ENCODE results near the gene KCNH4. TPM values are rescaled to one million over a fixed set of nuclear protein-coding genes. Genes with fewer than 3 reads are reported as not detected.
A peak's percentile ranks its signal among the peaks of the same experiment; 100 is the strongest.

The KCNH4 gene
- total RNA-seq (2014; rRNA removed; shearing (Covaris generic)) (not detected in 2 replicates), total RNA-seq (2022) (not detected in 2 replicates), Bru-seq, nascent RNA (percentile 9 among the genes with signal in this experiment), BruChase-seq, experiment 1, labeled RNA remaining after a 6-hour chase (percentile 16 among the genes with signal in this experiment), BruChase-seq, experiment 2, labeled RNA remaining after a 2-hour chase (percentile 14 among the genes with signal in this experiment)
- long read RNA-seq, result 0 reads

DNA sequence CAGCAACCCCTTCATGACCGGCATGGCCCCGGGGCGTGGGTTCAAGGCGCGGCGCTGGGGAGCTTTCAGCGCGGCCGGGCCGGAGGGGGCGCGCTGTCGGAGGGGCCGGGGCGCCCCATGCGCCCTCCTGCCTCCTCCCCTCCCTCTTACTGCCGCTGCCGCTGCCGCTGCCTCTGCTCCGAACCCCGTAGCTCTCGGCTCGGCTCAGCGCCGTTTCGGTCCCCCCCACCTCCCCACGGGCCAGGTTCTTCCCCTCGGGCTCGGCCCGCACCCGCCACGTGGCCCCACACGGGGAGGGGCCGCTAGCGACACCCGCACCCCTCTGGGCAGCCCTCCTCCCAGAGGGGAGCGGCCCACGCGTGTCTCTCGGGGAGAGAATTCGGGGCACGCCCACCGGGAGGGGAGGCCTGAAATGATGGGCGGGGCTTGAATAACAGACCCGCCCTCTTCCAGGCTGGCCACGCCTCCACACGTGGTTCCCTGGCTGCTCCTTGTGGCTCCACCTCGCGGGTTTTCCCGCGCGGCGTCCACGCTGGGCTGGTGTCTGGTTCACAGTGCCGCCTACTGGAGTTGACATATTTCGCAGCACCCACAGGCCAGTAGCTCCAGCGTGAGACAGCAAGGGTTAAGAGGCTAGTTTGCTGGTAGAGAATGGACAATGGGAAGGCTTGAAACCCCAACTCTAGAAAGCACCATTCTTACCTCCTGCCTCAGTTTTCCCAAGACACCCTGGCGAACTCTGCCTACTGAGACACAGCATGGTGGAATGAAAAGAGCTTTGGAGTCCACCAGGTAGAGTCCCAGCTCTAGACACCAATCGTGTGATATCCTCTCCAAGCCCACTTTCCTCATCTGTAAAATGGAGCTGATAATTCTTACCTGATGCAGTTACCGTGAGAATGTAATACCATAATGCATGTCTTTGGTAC is at the start of gene KCNH4:
KCNH4 (minus strand) TSS at position 221 of the 929 bp plus-strand sequence; CDS start at position 24, 197 bp downstream.
- intact Hi-C loops (cut with micrococcal nuclease; ENCODE audit: unreplicated experiment), result loop anchor here (1.0 to 10.0 kb wide), 4 partner anchors 49 to 224 kb away; no protein-coding TSS in a partner anchor
- no peaks in the 10 kb centered on the region for H3K9me3 ChIP-seq (ENCODE audit: low read length)
- no peaks in the 10 kb centered on the region for H4K20me1 ChIP-seq (ENCODE audit: insufficient read depth, low read length)
- peaks cover 27% of the 10 kb centered on the region for H3K4me1 ChIP-seq (ENCODE audit: insufficient read depth, low read length, poor library complexity, severe bottlenecking)
- H3K36me3 ChIP-seq (ENCODE audit: insufficient read depth, low read length), result no peaks in the 10 kb centered on the region
- ChIA-PET POLR2A (interaction anchor here (0.5 to 0.7 kb wide), 2 partner anchors 27 to 264 kb away, joined by 3 to 5 read pairs; no protein-coding TSS in a partner anchor), CTCF (ENCODE audit: unreplicated experiment) (interaction anchor here (1.1 kb wide), 1 partner anchor 69 kb away, joined by 3 read pairs; the partner anchor contains the start of gene DHX58)
- no TSS peak for BruUV-seq (replicated peaks)
- peak within 1 kb of the TSS; percentile 53 for H3K4me3 ChIP-seq (ENCODE audit: low read depth, low read length, poor library complexity, severe bottlenecking)
- TF ChIP-seq, protein P1, sequence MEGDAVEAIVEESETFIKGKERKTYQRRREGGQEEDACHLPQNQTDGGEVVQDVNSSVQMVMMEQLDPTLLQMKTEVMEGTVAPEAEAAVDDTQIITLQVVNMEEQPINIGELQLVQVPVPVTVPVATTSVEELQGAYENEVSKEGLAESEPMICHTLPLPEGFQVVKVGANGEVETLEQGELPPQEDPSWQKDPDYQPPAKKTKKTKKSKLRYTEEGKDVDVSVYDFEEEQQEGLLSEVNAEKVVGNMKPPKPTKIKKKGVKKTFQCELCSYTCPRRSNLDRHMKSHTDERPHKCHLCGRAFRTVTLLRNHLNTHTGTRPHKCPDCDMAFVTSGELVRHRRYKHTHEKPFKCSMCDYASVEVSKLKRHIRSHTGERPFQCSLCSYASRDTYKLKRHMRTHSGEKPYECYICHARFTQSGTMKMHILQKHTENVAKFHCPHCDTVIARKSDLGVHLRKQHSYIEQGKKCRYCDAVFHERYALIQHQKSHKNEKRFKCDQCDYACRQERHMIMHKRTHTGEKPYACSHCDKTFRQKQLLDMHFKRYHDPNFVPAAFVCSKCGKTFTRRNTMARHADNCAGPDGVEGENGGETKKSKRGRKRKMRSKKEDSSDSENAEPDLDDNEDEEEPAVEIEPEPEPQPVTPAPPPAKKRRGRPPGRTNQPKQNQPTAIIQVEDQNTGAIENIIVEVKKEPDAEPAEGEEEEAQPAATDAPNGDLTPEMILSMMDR (conservative IDR thresholded peaks at IDR 0.05; ENCODE audit: low read length), result peak; percentile 82
- no peak for TF ChIP-seq EZH2phosphoT487 (IDR thresholded peaks at IDR 0.05; ENCODE audit: borderline replicate concordance, low read depth, low read length)
- H2AFZ ChIP-seq (ENCODE audit: low read length), result 0 out of 2 replicates have a peak within 1 kb of the TSS, but pooled peaks have one; percentile 2
- DNase-seq (ENCODE audit: low spot score), result peak; percentile 83
- no peak within 1 kb of the TSS for H3K27ac ChIP-seq (ENCODE audit: low read depth, low read length, poor library complexity, severe bottlenecking)
- H3K79me2 ChIP-seq (ENCODE audit: insufficient read depth, low read depth, low read length), result no peaks in the 10 kb centered on the region
- H3K4me2 ChIP-seq (ENCODE audit: low read length), result peak within 1 kb of the TSS; percentile 63
- H3K9me2 ChIP-seq (ENCODE audit: insufficient read depth, low read length), result no peaks in the 10 kb centered on the region

GRCh38 chr17:42230225-42230624 is 49.3 kb upstream of the KCNH4 start:
- no peaks in the 10 kb centered on the region for H3K4me1 ChIP-seq (ENCODE audit: insufficient read depth, low read length, poor library complexity, severe bottlenecking)
- no TSS peak for BruUV-seq (replicated peaks)
- DNase-seq (ENCODE audit: low spot score), result no peak
- no peak overlapping the region for H3K4me2 ChIP-seq (ENCODE audit: low read length)
- intact Hi-C loops (cut with micrococcal nuclease; ENCODE audit: unreplicated experiment), result no loop called here
- ChIA-PET POLR2A (no interaction called here), CTCF (ENCODE audit: unreplicated experiment) (no interaction called here)
- TF ChIP-seq EZH2phosphoT487 (IDR thresholded peaks at IDR 0.05; ENCODE audit: borderline replicate concordance, low read depth, low read length), result no peak
- TF ChIP-seq, protein P1 (conservative IDR thresholded peaks at IDR 0.05; ENCODE audit: low read length), result no peak
- H3K27ac ChIP-seq (ENCODE audit: low read depth, low read length, poor library complexity, severe bottlenecking), result no peak overlapping the region
- H3K4me3 ChIP-seq (ENCODE audit: low read depth, low read length, poor library complexity, severe bottlenecking), result no peak overlapping the region
- no peaks in the 10 kb centered on the region for H3K9me2 ChIP-seq (ENCODE audit: insufficient read depth, low read length)
- H4K20me1 ChIP-seq (ENCODE audit: insufficient read depth, low read length), result no peaks in the 10 kb centered on the region
- H2AFZ ChIP-seq (ENCODE audit: low read length), result no peak overlapping the region
- no peaks in the 10 kb centered on the region for H3K79me2 ChIP-seq (ENCODE audit: insufficient read depth, low read depth, low read length)
- no peaks in the 10 kb centered on the region; the same call in 1 of the 2 replicates for H3K36me3 ChIP-seq (ENCODE audit: insufficient read depth, low read length)
- H3K9me3 ChIP-seq (ENCODE audit: low read length), result no peaks in the 10 kb centered on the region

Measured in OCI-LY7 (cell line).